ENCODE results near the gene MRPL22. TPM values are rescaled to one million over a fixed set of nuclear protein-coding genes. Genes with fewer than 3 reads are reported as not detected.

The MRPL22 gene
- total and polyA plus RNA-seq, 2 of the 4 experiments (the other 2 are of a cell fraction) = 13.3 to 58.0 TPM

DNA sequence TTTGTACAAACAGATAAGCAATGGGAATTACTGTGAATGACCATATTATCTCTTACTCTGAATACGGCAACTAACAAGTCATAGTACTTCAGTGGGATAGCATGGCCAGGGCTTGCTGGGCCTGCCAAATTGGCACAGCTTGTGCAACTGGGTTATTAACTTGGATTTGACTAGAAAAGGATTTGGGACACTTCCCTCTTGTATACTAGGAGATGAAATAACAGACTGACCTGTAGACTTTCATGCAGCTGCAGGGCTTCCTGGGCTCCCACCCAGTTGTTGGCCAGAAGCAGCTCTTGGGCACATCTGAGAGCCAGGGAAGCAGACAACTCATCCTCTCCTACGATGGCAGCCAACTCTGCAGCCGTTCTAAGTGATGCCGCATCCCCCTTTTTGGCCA lies 42.7 kb upstream of the MRPL22 start:
- no peaks in the 10 kb centered on the region for H3K9me3 ChIP-seq (ENCODE audit: control insufficient read depth, insufficient read depth, low read length)
- POLR2A ChIA-PET (ENCODE audit: unreplicated experiment) = no interaction called here
- H3K79me1 ChIP-seq (ENCODE audit: low read depth in 1 of 2, low read length in 2 of 2) = no peaks in the 10 kb centered on the region
- DNase-seq = no peak
- H3K27me3 ChIP-seq (ENCODE audit: control insufficient read depth, insufficient read depth, low read length) = no peaks in the 10 kb centered on the region
- H2BK15ac ChIP-seq (ENCODE audit: low read depth, low read length) = no peak overlapping the region
- no peaks in the 10 kb centered on the region for H3K4me1 ChIP-seq (ENCODE audit: control insufficient read depth, insufficient read depth, low read length)
- no peak overlapping the region for H4K91ac ChIP-seq (ENCODE audit: insufficient read depth, low read depth, low read length)
- no peak overlapping the region for H3K4me3 ChIP-seq (ENCODE audit: insufficient read depth, low read depth, low read length)
- H3K18ac ChIP-seq (ENCODE audit: low read depth, low read length) = no peak overlapping the region
- H3K56ac ChIP-seq (ENCODE audit: extremely low read depth, insufficient read depth, low read length) = no peak overlapping the region
- no peak overlapping the region for H3K4me2 ChIP-seq (ENCODE audit: low read depth, low read length)
- BruUV-seq (replicated peaks) = no TSS peak
- in situ Hi-C loops (cut with MboI; ENCODE audit: low sequenced_read_pairs) (no loop called here), intact Hi-C loops (cut with micrococcal nuclease) (no loop called here), dilution Hi-C loops (cut with HindIII; ENCODE audit: low sequenced_read_pairs, unreplicated experiment) (no loop called here)
- TF ChIP-seq SMC3 (IDR thresholded peaks at IDR 0.05; ENCODE audit: low read depth, low read length) (no peak), CHD1 (IDR thresholded peaks at IDR 0.05; ENCODE audit: low read depth, low read length) (no peak), RCOR1 (IDR thresholded peaks at IDR 0.05; ENCODE audit: insufficient replicate concordance, low read length) (no peak), CEBPB (IDR thresholded peaks at IDR 0.05; ENCODE audit: low read depth, low read length) (no peak), BHLHE40 (IDR thresholded peaks at IDR 0.05; ENCODE audit: low read depth, low read length) (no peak), FOS (IDR thresholded peaks at IDR 0.05; ENCODE audit: low read depth, low read length) (no peak), RAD21 (IDR thresholded peaks at IDR 0.05; ENCODE audit: low read length) (no peak), MAZ (IDR thresholded peaks at IDR 0.05; ENCODE audit: borderline replicate concordance, low read depth, low read length) (no peak), POLR2A (IDR thresholded peaks at IDR 0.05; ENCODE audit: low read depth, low read length) (no peak), ELK1 (IDR thresholded peaks at IDR 0.05; ENCODE audit: borderline replicate concordance, low read depth, low read length) (no peak), NFE2L2 (IDR thresholded peaks at IDR 0.05; ENCODE audit: low read depth, low read length) (no peak), RFX5 (IDR thresholded peaks at IDR 0.05; ENCODE audit: low read depth, low read length) (no peak)
- TF ChIP-seq, protein P1, sequence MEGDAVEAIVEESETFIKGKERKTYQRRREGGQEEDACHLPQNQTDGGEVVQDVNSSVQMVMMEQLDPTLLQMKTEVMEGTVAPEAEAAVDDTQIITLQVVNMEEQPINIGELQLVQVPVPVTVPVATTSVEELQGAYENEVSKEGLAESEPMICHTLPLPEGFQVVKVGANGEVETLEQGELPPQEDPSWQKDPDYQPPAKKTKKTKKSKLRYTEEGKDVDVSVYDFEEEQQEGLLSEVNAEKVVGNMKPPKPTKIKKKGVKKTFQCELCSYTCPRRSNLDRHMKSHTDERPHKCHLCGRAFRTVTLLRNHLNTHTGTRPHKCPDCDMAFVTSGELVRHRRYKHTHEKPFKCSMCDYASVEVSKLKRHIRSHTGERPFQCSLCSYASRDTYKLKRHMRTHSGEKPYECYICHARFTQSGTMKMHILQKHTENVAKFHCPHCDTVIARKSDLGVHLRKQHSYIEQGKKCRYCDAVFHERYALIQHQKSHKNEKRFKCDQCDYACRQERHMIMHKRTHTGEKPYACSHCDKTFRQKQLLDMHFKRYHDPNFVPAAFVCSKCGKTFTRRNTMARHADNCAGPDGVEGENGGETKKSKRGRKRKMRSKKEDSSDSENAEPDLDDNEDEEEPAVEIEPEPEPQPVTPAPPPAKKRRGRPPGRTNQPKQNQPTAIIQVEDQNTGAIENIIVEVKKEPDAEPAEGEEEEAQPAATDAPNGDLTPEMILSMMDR (conservative IDR thresholded peaks at IDR 0.05; ENCODE audit: low read depth, low read length) = no peak
- TF ChIP-seq, protein P2, sequence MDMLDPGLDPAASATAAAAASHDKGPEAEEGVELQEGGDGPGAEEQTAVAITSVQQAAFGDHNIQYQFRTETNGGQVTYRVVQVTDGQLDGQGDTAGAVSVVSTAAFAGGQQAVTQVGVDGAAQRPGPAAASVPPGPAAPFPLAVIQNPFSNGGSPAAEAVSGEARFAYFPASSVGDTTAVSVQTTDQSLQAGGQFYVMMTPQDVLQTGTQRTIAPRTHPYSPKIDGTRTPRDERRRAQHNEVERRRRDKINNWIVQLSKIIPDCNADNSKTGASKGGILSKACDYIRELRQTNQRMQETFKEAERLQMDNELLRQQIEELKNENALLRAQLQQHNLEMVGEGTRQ (IDR thresholded peaks at IDR 0.05; ENCODE audit: low read depth, low read length) = no peak
- H2BK120ac ChIP-seq (ENCODE audit: low read depth, low read length) = no peak overlapping the region
- no peak overlapping the region for H2BK20ac ChIP-seq (ENCODE audit: low read depth, low read length)
- H2AFZ ChIP-seq (replicated peaks; ENCODE audit: low read length, poor library complexity) = no peak overlapping the region
- H3K36me3 ChIP-seq (ENCODE audit: control insufficient read depth, insufficient read depth, low read length) = peaks cover 41% of the 10 kb centered on the region
- H3K9me1 ChIP-seq (ENCODE audit: insufficient read depth, low read length) = no peaks in the 10 kb centered on the region
- H3K4ac ChIP-seq (ENCODE audit: low read depth, low read length) = no peak overlapping the region
- H3K27ac ChIP-seq (ENCODE audit: insufficient read depth, low read length) = no peak overlapping the region
- CTCF ChIA-PET = interaction anchor here (0.6 kb wide), 1 partner anchor 188 kb away, joined by 4 read pairs; no protein-coding TSS in a partner anchor
- no peak overlapping the region for H2AK9ac ChIP-seq (replicated peaks; ENCODE audit: low read depth, low read length, poor library complexity)
- H4K20me1 ChIP-seq (ENCODE audit: insufficient read depth, low read length) = no peaks in the 10 kb centered on the region
- no peak overlapping the region for H3K23ac ChIP-seq (ENCODE audit: low read depth, low read length)
- no peak overlapping the region for H3K9ac ChIP-seq (ENCODE audit: low read depth, low read length)
- H2BK5ac ChIP-seq (ENCODE audit: low read depth, low read length, poor library complexity, severe bottlenecking) = no peak overlapping the region
- ATAC-seq (ENCODE audit: low read depth) = no peak
- WGBS, 2 experiments (ENCODE audit: extremely low coverage in 2 of 2, insufficient read length in 1 of 2) = no CpG with 5 or more reads among the region's 4 CpGs
- H4K5ac ChIP-seq (ENCODE audit: low read depth, low read length) = no peak overlapping the region
- H2AK5ac ChIP-seq (ENCODE audit: low read depth, low read length) = no peak overlapping the region
- no peak overlapping the region for H4K8ac ChIP-seq (ENCODE audit: low read depth in 2 of 2, low read length in 2 of 2)
- H3K14ac ChIP-seq (replicated peaks; ENCODE audit: low read depth, low read length) = no peak overlapping the region
